H1 (cell line): ENCODE measurements around the gene TEX48. TPM values are rescaled to one million over a fixed set of nuclear protein-coding genes. Genes with fewer than 3 reads are reported as not detected.

ENCODE experiments used
- CTCF ChIA-PET: fragments of 300-600 bp; sonication (Branson Sonifier 250); formaldehyde crosslinking; loops from one replicate; lab custom pipeline; 2021; ENCODE audit not compliant: partially characterized antibody; lab: Charles Lee
- POLR2A ChIA-PET: fragments of 300-600 bp; sonication (Branson Sonifier 250); formaldehyde crosslinking; loops from one replicate; lab custom pipeline; 2021; ENCODE audit warnings: inconsistent platforms; ENCODE audit not compliant: partially characterized antibody; lab: Charles Lee
- DNase-seq, 2 experiments: peaks; one replicate each; pipeline versions ENCODE4 v3.0.0 to v3.0.0-alpha.2; 2010 to 2022; ENCODE audit warnings: low spot score in 2 of 2, low read depth in 1 of 2, mixed read lengths in 1 of 2
- FAIRE-seq: peaks from 2 replicates; lab custom pipeline; 2011; peaks lifted over from hg19 to GRCh38; lab: Jason Lieb, UNC
- H2AFZ ChIP-seq: 2 replicates; pipeline ENCODE4 v1.8.1; 2012; ENCODE audit warnings: low read length, inconsistent platforms
- H2AK5ac ChIP-seq: 2 replicates; pipeline ENCODE4 v1.6.1; 2013; ENCODE audit warnings: low read depth, low read length
- H2BK120ac ChIP-seq: replicated peaks from 2 replicates; pipeline ENCODE3; 2013; ENCODE audit warnings: low read depth, low read length, inconsistent platforms
- H2BK12ac ChIP-seq: 2 replicates; pipeline ENCODE4 v1.6.1; 2013; ENCODE audit warnings: low read depth, low read length
- H2BK15ac ChIP-seq: 2 replicates; pipeline ENCODE4 v1.6.1; 2013; ENCODE audit warnings: low read length
- H2BK20ac ChIP-seq: 2 replicates; pipeline ENCODE4 v1.6.1; 2013; ENCODE audit warnings: low read length
- H2BK5ac ChIP-seq: 2 replicates; pipeline ENCODE4 v1.6.1; 2013; ENCODE audit warnings: low read depth, low read length
- H3K14ac ChIP-seq: 2 replicates; pipeline ENCODE4 v1.6.1; 2013; ENCODE audit warnings: inconsistent platforms; ENCODE audit not compliant: insufficient read length
- H3K18ac ChIP-seq: 2 replicates; pipeline ENCODE4 v1.6.1; 2013; ENCODE audit warnings: low read length; ENCODE audit errors: extremely low read depth
- H3K23ac ChIP-seq: 2 replicates; pipeline ENCODE4 v1.6.1; 2013; ENCODE audit warnings: inconsistent platforms; ENCODE audit not compliant: insufficient read length
- H3K23me2 ChIP-seq: 2 replicates; pipeline ENCODE4 v1.6.1; 2013; ENCODE audit warnings: low read depth, low read length
- H3K27ac ChIP-seq: 2 replicates; pipeline ENCODE4 v1.6.1; 2011; ENCODE audit warnings: low read depth, low read length, inconsistent platforms
- H3K27me3 ChIP-seq, 4 experiments: replicated peaks in 1 of 4; 1 replicate in 1 of 4; 2 replicates in 3 of 4; pipeline versions ENCODE4 v1.6.1 to v1.8.1; 2011 to 2013; ENCODE audit warnings: low read length in 3 of 4, mild to moderate bottlenecking in 3 of 4, inconsistent platforms in 2 of 4, mixed read lengths in 2 of 4, moderate library complexity in 1 of 4; ENCODE audit not compliant: control insufficient read depth in 3 of 4, insufficient read depth in 3 of 4; ENCODE audit errors: extremely low read depth in 1 of 4
- H3K36me3 ChIP-seq, 4 experiments: 2 replicates each; pipeline versions ENCODE4 v1.6.1 to v1.8.1; 2011 to 2013; ENCODE audit warnings: mild to moderate bottlenecking in 4 of 4, low read length in 3 of 4, moderate library complexity in 2 of 4, control low read depth in 1 of 4, inconsistent platforms in 1 of 4; ENCODE audit not compliant: insufficient read depth in 4 of 4, control insufficient read depth in 2 of 4
- H3K4ac ChIP-seq: replicated peaks from 2 replicates; pipeline ENCODE3; 2013; ENCODE audit warnings: low read length, low read depth, mixed read lengths, inconsistent platforms; ENCODE audit not compliant: insufficient read length
- H3K4me1 ChIP-seq, 4 experiments: replicated peaks in 1 of 4; 1 replicate in 1 of 4; 2 replicates in 3 of 4; pipeline versions ENCODE4 v1.6.1 to v1.8.1; 2011 to 2013; ENCODE audit warnings: low read length in 3 of 4, inconsistent platforms in 2 of 4, mixed read lengths in 1 of 4; ENCODE audit not compliant: insufficient read depth in 4 of 4, control insufficient read depth in 3 of 4
- H3K4me2 ChIP-seq, 2 experiments: 2 replicates each; pipeline versions ENCODE4 v1.6.1 to v1.8.1; 2011 to 2013; ENCODE audit warnings: low read depth in 2 of 2, low read length in 2 of 2, control low read depth in 1 of 2, inconsistent platforms in 1 of 2, mild to moderate bottlenecking in 1 of 2; ENCODE audit not compliant: insufficient read depth in 1 of 2
- H3K4me3 ChIP-seq, 4 experiments: fragments of 200-600, 300-600 bp in 1 of 4; sonication (generic), shearing (Covaris generic), sonication (Bioruptor Twin) in 1 of 4; 2 replicates each; pipeline versions ENCODE4 v1.5.1 to v1.8.1; 2011 to 2016; ENCODE audit warnings: low read length in 4 of 4, low read depth in 3 of 4, control low read depth in 2 of 4, inconsistent platforms in 2 of 4, mild to moderate bottlenecking in 2 of 4, mixed read lengths in 1 of 4, moderate library complexity in 1 of 4; ENCODE audit not compliant: insufficient read depth in 2 of 4; ENCODE audit errors: extremely low read depth in 1 of 4
- H3K56ac ChIP-seq: replicated peaks from 2 replicates; pipeline ENCODE3; 2013; ENCODE audit warnings: low read depth, mild to moderate bottlenecking, mixed read lengths, low read length, inconsistent platforms; ENCODE audit not compliant: insufficient read length
- H3K79me1 ChIP-seq: 2 replicates; pipeline ENCODE4 v1.6.1; 2013; ENCODE audit warnings: low read depth, low read length, control low read depth
- H3K79me2 ChIP-seq, 2 experiments: 2 replicates each; pipeline versions ENCODE4 v1.6.1 to v1.8.1; 2012 to 2013; ENCODE audit warnings: low read length in 2 of 2, mild to moderate bottlenecking in 2 of 2, inconsistent platforms in 1 of 2; ENCODE audit not compliant: insufficient read depth in 2 of 2, control insufficient read depth in 1 of 2
- H3K9ac ChIP-seq, 4 experiments: replicated peaks in 1 of 4; 1 replicate in 1 of 4; 2 replicates in 3 of 4; pipeline versions ENCODE4 v1.6.1 to v1.8.1; 2011 to 2013; ENCODE audit warnings: low read depth in 3 of 4, low read length in 3 of 4, control low read depth in 2 of 4, mild to moderate bottlenecking in 2 of 4, moderate library complexity in 2 of 4, inconsistent platforms in 1 of 4; ENCODE audit errors: extremely low read depth in 1 of 4
- H3K9me3 ChIP-seq, 2 experiments: 2 replicates each; pipeline versions ENCODE4 v1.6.1 to v1.8.1; 2012 to 2013; ENCODE audit warnings: mild to moderate bottlenecking in 2 of 2, moderate library complexity in 2 of 2, control low read depth in 1 of 2, inconsistent platforms in 1 of 2, low read depth in 1 of 2, low read length in 1 of 2, mixed read lengths in 1 of 2; ENCODE audit not compliant: insufficient read depth in 2 of 2
- H4K20me1 ChIP-seq, 2 experiments: replicated peaks in 1 of 2; 2 replicates each; pipeline versions ENCODE3 to v1.8.1; 2011 to 2013; ENCODE audit warnings: inconsistent platforms in 2 of 2, low read length in 2 of 2, mild to moderate bottlenecking in 1 of 2; ENCODE audit not compliant: insufficient read depth in 2 of 2, control insufficient read depth in 1 of 2
- H4K5ac ChIP-seq: 2 replicates; pipeline ENCODE4 v1.6.1; 2013; ENCODE audit warnings: low read length, low read depth, mixed read lengths, inconsistent platforms; ENCODE audit not compliant: insufficient read length
- H4K8ac ChIP-seq: 2 replicates; pipeline ENCODE4 v1.8.0; 2013; ENCODE audit warnings: mild to moderate bottlenecking, moderate library complexity, low read length, inconsistent platforms; ENCODE audit not compliant: insufficient read depth; ENCODE audit errors: extremely low read depth
- H4K91ac ChIP-seq: replicated peaks from 2 replicates; pipeline ENCODE3; 2013; ENCODE audit warnings: low read length, mixed read lengths, inconsistent platforms; ENCODE audit not compliant: insufficient read length
- CHD1 ChIP-seq: IDR thresholded peaks from 2 replicates; pipeline ENCODE4 v1.6.1; 2012; ENCODE audit warnings: low read depth, low read length, improper control_type of control experiment
- CHD2 ChIP-seq: IDR thresholded peaks from 2 replicates; pipeline ENCODE4 v1.6.1; 2012; ENCODE audit warnings: low read length, improper control_type of control experiment
- CTBP2 ChIP-seq: IDR thresholded peaks from 2 replicates; pipeline ENCODE4 v1.7.0; 2011; ENCODE audit warnings: borderline replicate concordance, mild to moderate bottlenecking, moderate library complexity, mixed read lengths, low read length; ENCODE audit not compliant: insufficient read depth, insufficient read length
- EP300 ChIP-seq, 2 experiments: IDR thresholded peaks; 1 replicate in 1 of 2; 2 replicates in 1 of 2; pipeline ENCODE4 v1.6.1; 2011 to 2012; ENCODE audit warnings: low read depth in 2 of 2, low read length in 2 of 2, mild to moderate bottlenecking in 2 of 2, borderline replicate concordance in 1 of 2, inconsistent platforms in 1 of 2, moderate library complexity in 1 of 2
- GABPA ChIP-seq: IDR thresholded peaks from 2 replicates; pipeline ENCODE4 v1.6.1; 2011; ENCODE audit warnings: mild to moderate bottlenecking, low read length, moderate library complexity, borderline replicate concordance; ENCODE audit not compliant: insufficient read depth
- HDAC2 ChIP-seq, 2 experiments: fragments of 300-600 bp in 1 of 2; sonication (generic) in 1 of 2; IDR thresholded peaks; 2 replicates each; pipeline ENCODE4 v1.6.1; 2011 to 2012; ENCODE audit warnings: low read depth in 2 of 2, low read length in 2 of 2, mild to moderate bottlenecking in 2 of 2, moderate library complexity in 2 of 2, borderline replicate concordance in 1 of 2, inconsistent platforms in 1 of 2
- KDM1A ChIP-seq: fragments of 200-600, 300-600 bp; sonication (generic); IDR thresholded peaks from 2 replicates; pipeline ENCODE4 v1.7.1; 2016; ENCODE audit warnings: mild to moderate bottlenecking, low read length, borderline replicate concordance
- PHF8 ChIP-seq: fragments of 200-600 bp; sonication (generic); conservative IDR thresholded peaks from 2 replicates; pipeline ENCODE4 v1.7.1; 2012; ENCODE audit warnings: low read depth, mild to moderate bottlenecking, inconsistent platforms, low read length, moderate library complexity
- POU5F1 ChIP-seq: IDR thresholded peaks from 2 replicates; pipeline ENCODE4 v1.6.1; 2011; ENCODE audit warnings: low read depth, mild to moderate bottlenecking, low read length, moderate library complexity
- SIRT6 ChIP-seq: IDR thresholded peaks from one replicate; pipeline ENCODE4 v1.7.1; 2012; ENCODE audit warnings: low read length, inconsistent platforms
- SIX5 ChIP-seq: IDR thresholded peaks from 2 replicates; pipeline ENCODE4 v1.6.1; 2011; ENCODE audit warnings: mild to moderate bottlenecking, low read depth, low read length
- SP1 ChIP-seq: IDR thresholded peaks from 2 replicates; pipeline ENCODE4 v1.6.1; 2011; ENCODE audit warnings: low read depth, low read length
- TBP ChIP-seq: IDR thresholded peaks from 2 replicates; pipeline ENCODE4 v1.6.1; 2011; ENCODE audit warnings: low read depth, low read length, improper control_type of control experiment
- ZNF274 ChIP-seq: IDR thresholded peaks from 2 replicates; pipeline ENCODE4 v1.7.0; 2012; ENCODE audit warnings: low read length, borderline replicate concordance; ENCODE audit errors: extremely low read depth
- WGBS, 2 experiments: shearing (Covaris generic) in 1 of 2; methylation state at CpG; one replicate each; pipeline versions ENCODE4 v1.1.6 to v1.1.7; 2013 to 2015; ENCODE audit warnings: low lambda C conversion rate in 2 of 2, mixed read lengths in 2 of 2, inconsistent platforms in 1 of 2, low coverage in 1 of 2, missing lambda C conversion rate in 1 of 2; ENCODE audit not compliant: insufficient replicate concordance in 2 of 2, insufficient coverage in 1 of 2, insufficient read length in 1 of 2; ENCODE audit errors: extremely low coverage in 1 of 2, missing lambda C conversion rate in 1 of 2; 5-methylcytosine and 5-hydroxymethylcytosine counted together
- polyA plus RNA-seq, 7 experiments: library from polyadenylated mRNA; depleted of rRNA in 3 of 7; stranded (reverse) in 5 of 7; unstranded in 2 of 7; fragments of >200 nt in 5 of 7; fragments of 200-250 nt in 2 of 7; gene quantifications; 1 replicate in 5 of 7; 2 replicates in 1 of 7; 4 replicates in 1 of 7; pipeline versions ENCODE4 v1.2.1 to v1.2.3, GENCODE V29; 2011 to 2013; ENCODE audit warnings: missing spikeins in 2 of 7, mixed read lengths in 2 of 7
- total RNA-seq: library from RNA; stranded (reverse); fragmentation: NEBNext Ultra II Directional; extraction: Animal tissue kit (Norgen Biotek cat#: 25700); gene quantifications from 2 replicates; pipeline ENCODE4 v1.2.1, GENCODE V29; 2021

The TEX48 gene
- total and polyA plus RNA-seq, 2 of the 8 experiments (the other 6 are each of a cell fraction or from before 2014, with no cell fraction given): not detected

DNA sequence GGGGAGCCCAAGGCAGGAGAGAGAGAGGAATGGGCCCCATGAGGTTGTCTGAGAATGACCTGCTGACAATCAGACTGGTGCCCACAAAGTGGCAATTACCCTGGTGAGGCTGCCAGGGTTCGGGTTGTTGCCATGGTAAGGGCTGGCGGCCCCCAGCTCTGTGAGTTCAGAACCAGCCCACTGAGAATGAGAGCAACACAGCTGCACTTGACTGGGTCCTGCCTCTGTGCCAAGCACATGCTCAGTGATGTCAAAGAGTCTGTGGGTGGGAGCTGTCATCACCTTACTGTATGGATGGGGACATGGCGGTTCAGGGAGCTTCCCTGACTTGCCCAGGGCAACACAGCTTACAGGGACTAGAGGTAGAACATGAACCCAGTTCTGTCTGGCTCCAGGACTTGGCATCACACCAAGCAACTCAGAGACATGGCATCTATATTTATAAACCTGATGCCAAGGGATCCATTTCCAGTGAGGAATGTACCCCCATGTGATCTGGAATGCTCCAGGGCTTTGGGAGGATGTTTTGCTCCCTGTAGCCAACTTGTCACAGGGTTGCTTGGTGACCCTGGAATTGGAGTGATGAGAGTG is 38.2 kb upstream of the TEX48 start:
- Histone ChIP-seq H3K36me3 (no peaks in the 10 kb centered on the region), H2BK20ac (no peak overlapping the region)
- TF ChIP-seq SIRT6 (no peak), TBP (no peak), PHF8 (no peak), GABPA (no peak), CTBP2 (no peak), HDAC2 (IDR thresholded peaks at IDR 0.05; ENCODE audit: borderline replicate concordance in 1 of 2, low read depth in 2 of 2, low read length in 2 of 2) (no peak), EP300 (IDR thresholded peaks at IDR 0.05; ENCODE audit: borderline replicate concordance in 1 of 2, low read depth in 2 of 2, low read length in 2 of 2) (no peak), SIX5 (no peak), CHD2 (no peak), ZNF274 (no peak), POU5F1 (no peak), CHD1 (no peak), KDM1A (no peak), SP1 (no peak)

More for the DNA sequence above, 38.2 kb upstream of the TEX48 start:
- Histone ChIP-seq H3K4ac (no peak overlapping the region), H2BK15ac (no peak overlapping the region), H3K27me3 (no peaks in the 10 kb centered on the region; a peak in 2 of 7 replicates), H2AK5ac (no peak overlapping the region), H3K9ac (no peak overlapping the region), H3K79me2 (no peaks in the 10 kb centered on the region), H2BK120ac (no peak overlapping the region), H3K14ac (no peak overlapping the region), H2BK12ac (no peak overlapping the region), H3K9me3 (no peaks in the 10 kb centered on the region), H3K18ac (no peak overlapping the region), H3K27ac (no peak overlapping the region), H3K4me2 (no peak overlapping the region), H2BK5ac (no peak overlapping the region), H3K56ac (no peak overlapping the region), H3K23me2 (no peaks in the 10 kb centered on the region), H4K5ac (no peak overlapping the region), H3K23ac (no peak overlapping the region), H2AFZ (no peak overlapping the region), H3K4me3 (no peak overlapping the region), H4K8ac (no peak overlapping the region), H4K20me1 (no peaks in the 10 kb centered on the region), H3K4me1 (no peaks in the 10 kb centered on the region), H4K91ac (no peak overlapping the region), H3K79me1 (no peaks in the 10 kb centered on the region)
- WGBS, 2 experiments: 47% methylated on average over 3 of the region's 3 CpGs; no CpG with 5 or more reads in 1 of the 2 experiments
- ChIA-PET CTCF (interaction anchor here (1.0 to 2.0 kb wide), 4 partner anchors 13 to 39 kb away, joined by 3 to 5 read pairs (median 3); no protein-coding TSS in a partner anchor), POLR2A (no interaction called here)
- FAIRE-seq (no peak), DNase-seq (no peak)
